Measurements from ENCODE around the gene LENG8.
A peak's percentile ranks its signal among the peaks of the same experiment; 100 is the strongest.

LENG8 gene

GRCh38 chr19:54451331-54451871 is 2.4 kb downstream of the LENG8 start (continued):
- TF ChIP-seq ZNF580 (tag by site-specific recombination; IDR thresholded peaks at IDR 0.05) (no peak), ZNF19 (tag by site-specific recombination; IDR thresholded peaks at IDR 0.05; ENCODE audit: low read depth) (no peak), ZNF555 (tag by site-specific recombination; conservative IDR thresholded peaks at IDR 0.05) (no peak), ZNF501 (tag by site-specific recombination; IDR thresholded peaks at IDR 0.05) (no peak), ZNF843 (tag by site-specific recombination; IDR thresholded peaks at IDR 0.05) (peak; percentile 77), OVOL3 (tag by site-specific recombination; IDR thresholded peaks at IDR 0.05) (no peak), ZNF561 (tag by site-specific recombination; IDR thresholded peaks at IDR 0.05; ENCODE audit: borderline replicate concordance) (no peak), EGR2 (tag by site-specific recombination; IDR thresholded peaks at IDR 0.05; ENCODE audit: low read depth) (no peak), REPIN1 (tag by site-specific recombination; IDR thresholded peaks at IDR 0.05; ENCODE audit: low read depth) (no peak), HOXD13 (CRISPR knock-in tag; IDR thresholded peaks at IDR 0.05; ENCODE audit: borderline replicate concordance) (no peak), KLF16 (tag by site-specific recombination; IDR thresholded peaks at IDR 0.05) (no peak), ZNF248 (tag by site-specific recombination; IDR thresholded peaks at IDR 0.05) (no peak), ZBTB49 (tag by site-specific recombination; IDR thresholded peaks at IDR 0.05; ENCODE audit: low read depth) (no peak), ZNF335 (tag by site-specific recombination; conservative IDR thresholded peaks at IDR 0.05) (peak; percentile 36), SP2 (tag by site-specific recombination; IDR thresholded peaks at IDR 0.05) (no peak; the same call in 1 of the 2 replicates), ATF2 (tag by site-specific recombination; IDR thresholded peaks at IDR 0.05; ENCODE audit: low read depth) (no peak), ZNF645 (tag by site-specific recombination; IDR thresholded peaks at IDR 0.05) (no peak), ZBTB21 (tag by site-specific recombination; IDR thresholded peaks at IDR 0.05) (peak; percentile 74), ZNF398 (tag by site-specific recombination; IDR thresholded peaks at IDR 0.05) (peak; percentile 71), ZNF350 (tag by site-specific recombination; IDR thresholded peaks at IDR 0.05) (no peak), GLI4 (tag by site-specific recombination; IDR thresholded peaks at IDR 0.05) (no peak), ZBTB48 (tag by site-specific recombination; IDR thresholded peaks at IDR 0.05) (no peak), ZNF518A (tag by site-specific recombination; conservative IDR thresholded peaks at IDR 0.05; ENCODE audit: low read depth) (0 out of 2 replicates have a peak, but pooled peaks have one; percentile 29), PRDM10 (tag by site-specific recombination; IDR thresholded peaks at IDR 0.05) (peak; percentile 77)

Data from HEK293 (cell line).